Measurements from ENCODE around the gene PCGF2. TPM values are rescaled to one million over a fixed set of nuclear protein-coding genes. Genes with fewer than 3 reads are reported as not detected.
A peak's percentile ranks its signal among the peaks of the same experiment; 100 is the strongest.

PCGF2 gene
- polyA plus RNA-seq, 1 donor from 2014 or later: 11.7 TPM

DNA sequence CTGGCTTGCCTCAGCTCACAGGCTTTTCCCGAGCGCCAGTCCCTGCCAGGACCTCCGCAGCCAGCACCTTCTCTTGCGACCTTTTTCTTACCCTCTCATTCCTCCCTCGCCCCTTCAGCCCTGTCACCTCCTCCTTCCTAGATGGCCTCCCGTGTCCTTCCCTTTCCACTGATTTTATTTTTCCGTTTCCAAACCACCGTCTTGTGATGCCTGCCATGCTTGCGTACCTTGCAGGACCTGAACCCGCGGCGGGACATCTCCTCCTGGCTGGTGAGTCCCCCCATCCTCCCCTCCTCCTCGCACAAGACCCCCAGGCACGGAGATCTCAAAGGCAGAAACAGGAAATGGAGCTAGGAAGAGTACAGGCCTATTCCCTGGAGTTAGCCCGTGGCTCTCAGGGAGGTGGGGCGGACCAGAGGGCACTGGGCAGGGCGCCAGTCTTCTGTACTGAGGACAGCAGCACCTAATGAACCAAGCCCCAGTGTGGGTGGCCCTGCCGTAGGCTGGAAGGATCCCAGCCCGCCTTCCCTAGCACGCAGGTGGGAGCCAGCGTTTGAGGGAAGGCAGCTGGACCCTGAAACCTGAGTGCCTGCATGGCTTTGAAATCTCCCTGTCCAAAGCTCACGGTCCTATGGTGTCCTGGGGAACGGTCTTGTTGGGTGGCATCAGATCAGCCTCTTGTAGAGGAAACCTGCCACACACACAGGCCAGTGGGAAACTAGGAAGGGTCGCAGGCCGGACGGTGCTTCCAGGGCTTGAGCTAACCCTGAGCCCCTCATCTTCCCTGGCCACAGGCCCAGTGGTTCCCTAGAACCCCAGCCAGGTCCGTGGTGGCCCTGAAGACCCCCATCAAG lies 17.4 kb downstream of the PCGF2 start:
- no peaks in the 10 kb centered on the region for H3K9me2 ChIP-seq (ENCODE audit: insufficient read depth, low read length)
- no peaks in the 10 kb centered on the region for H4K20me1 ChIP-seq (ENCODE audit: insufficient read depth)
- no peak overlapping the region for H3K27ac ChIP-seq (ENCODE audit: low read length)
- H3F3A ChIP-seq (ENCODE audit: insufficient read depth, low read length, poor library complexity, severe bottlenecking): no peaks in the 10 kb centered on the region
- peak overlapping the region; percentile 61 for H3K4me3 ChIP-seq (ENCODE audit: low read length)
- H3K79me2 ChIP-seq (replicated peaks; ENCODE audit: insufficient read depth, low read length): no peaks in the 10 kb centered on the region
- H3K36me3 ChIP-seq (ENCODE audit: insufficient read depth, low read length): no peaks in the 10 kb centered on the region
- no peak for TF ChIP-seq TAF1 (IDR thresholded peaks at IDR 0.05; ENCODE audit: low read depth)
- TF ChIP-seq POLR2AphosphoS5 (IDR thresholded peaks at IDR 0.05): peak; percentile 19
- no peak for TF ChIP-seq EZH2 (IDR thresholded peaks at IDR 0.05; ENCODE audit: borderline replicate concordance, insufficient read depth, low read length, poor library complexity, severe bottlenecking)
- H3K9me3 ChIP-seq (ENCODE audit: low read length): no peaks in the 10 kb centered on the region
- H3K4me2 ChIP-seq (ENCODE audit: low read length): peak overlapping the region; percentile 51
- peak overlapping the region; percentile 53 for H3K9ac ChIP-seq (ENCODE audit: low read length)
- no peaks in the 10 kb centered on the region for H3K27me3 ChIP-seq (ENCODE audit: insufficient read depth, low read depth, low read length)
- no peak overlapping the region for H2AFZ ChIP-seq (ENCODE audit: low read depth, low read length)

DNA sequence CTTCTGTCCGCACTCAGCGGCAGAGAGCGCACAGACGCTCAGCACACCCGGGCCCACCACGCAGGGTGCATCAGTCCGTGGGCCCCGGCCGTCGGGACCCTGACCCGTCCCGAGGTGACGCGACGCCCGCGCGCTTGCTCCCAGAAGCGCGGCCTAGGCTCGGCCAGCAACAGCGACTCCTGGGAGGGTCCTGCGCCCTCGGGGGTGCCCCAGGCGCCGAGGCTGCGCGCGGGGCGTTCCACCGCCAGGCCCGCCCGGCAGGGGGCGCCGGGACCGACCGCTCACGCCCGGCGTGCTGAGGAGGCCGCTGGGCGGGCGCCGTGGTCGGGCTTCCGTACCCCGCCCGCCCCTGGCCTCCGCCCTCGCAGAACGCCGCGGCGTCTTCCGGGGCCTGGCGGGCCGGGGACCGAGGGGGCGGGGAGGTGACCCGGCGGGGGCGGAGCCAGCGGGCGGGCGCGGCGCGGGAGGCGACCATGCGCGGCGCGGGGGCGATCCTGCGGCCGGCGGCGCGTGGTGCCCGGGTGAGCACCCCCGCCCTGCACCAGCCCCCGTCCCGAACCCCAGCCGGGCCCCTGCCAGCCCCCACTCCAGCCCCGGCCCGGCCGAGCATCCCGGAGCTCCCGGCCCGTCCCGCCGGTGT lies 18.1 kb downstream of the PCGF2 start, which contains the start of gene CISD3:
CISD3 (plus strand) TSS at position 456 of the 640 bp plus-strand sequence; CDS start at position 474, 18 bp downstream.
- Histone ChIP-seq H3K4me3 (ENCODE audit: low read length) (peak within 1 kb of the TSS; percentile 63), H3K36me3 (ENCODE audit: insufficient read depth, low read length) (no peaks in the 10 kb centered on the region), H2AFZ (ENCODE audit: low read depth, low read length) (no peak within 1 kb of the TSS), H4K20me1 (ENCODE audit: insufficient read depth) (no peaks in the 10 kb centered on the region), H3K9me3 (ENCODE audit: low read length) (no peaks in the 10 kb centered on the region), H3F3A (ENCODE audit: insufficient read depth, low read length, poor library complexity, severe bottlenecking) (no peaks in the 10 kb centered on the region), H3K9me2 (ENCODE audit: insufficient read depth, low read length) (no peaks in the 10 kb centered on the region), H3K79me2 (replicated peaks; ENCODE audit: insufficient read depth, low read length) (no peaks in the 10 kb centered on the region), H3K27me3 (ENCODE audit: insufficient read depth, low read depth, low read length) (no peaks in the 10 kb centered on the region), H3K9ac (ENCODE audit: low read length) (peak within 1 kb of the TSS; percentile 53), H3K4me2 (ENCODE audit: low read length) (peak within 1 kb of the TSS; percentile 51), H3K27ac (ENCODE audit: low read length) (no peak within 1 kb of the TSS)
- peak; percentile 59 for TF ChIP-seq RAD21 (conservative IDR thresholded peaks at IDR 0.05)
- TF ChIP-seq MXI1 (conservative IDR thresholded peaks at IDR 0.05; ENCODE audit: poor library complexity, severe bottlenecking): no peak
- TF ChIP-seq POLR2AphosphoS5 (IDR thresholded peaks at IDR 0.05): no peak
- no peak for TF ChIP-seq TAF1 (IDR thresholded peaks at IDR 0.05; ENCODE audit: low read depth)
- peak; percentile 67 for TF ChIP-seq SMC3 (conservative IDR thresholded peaks at IDR 0.05; ENCODE audit: poor library complexity)
- TF ChIP-seq, protein P1, sequence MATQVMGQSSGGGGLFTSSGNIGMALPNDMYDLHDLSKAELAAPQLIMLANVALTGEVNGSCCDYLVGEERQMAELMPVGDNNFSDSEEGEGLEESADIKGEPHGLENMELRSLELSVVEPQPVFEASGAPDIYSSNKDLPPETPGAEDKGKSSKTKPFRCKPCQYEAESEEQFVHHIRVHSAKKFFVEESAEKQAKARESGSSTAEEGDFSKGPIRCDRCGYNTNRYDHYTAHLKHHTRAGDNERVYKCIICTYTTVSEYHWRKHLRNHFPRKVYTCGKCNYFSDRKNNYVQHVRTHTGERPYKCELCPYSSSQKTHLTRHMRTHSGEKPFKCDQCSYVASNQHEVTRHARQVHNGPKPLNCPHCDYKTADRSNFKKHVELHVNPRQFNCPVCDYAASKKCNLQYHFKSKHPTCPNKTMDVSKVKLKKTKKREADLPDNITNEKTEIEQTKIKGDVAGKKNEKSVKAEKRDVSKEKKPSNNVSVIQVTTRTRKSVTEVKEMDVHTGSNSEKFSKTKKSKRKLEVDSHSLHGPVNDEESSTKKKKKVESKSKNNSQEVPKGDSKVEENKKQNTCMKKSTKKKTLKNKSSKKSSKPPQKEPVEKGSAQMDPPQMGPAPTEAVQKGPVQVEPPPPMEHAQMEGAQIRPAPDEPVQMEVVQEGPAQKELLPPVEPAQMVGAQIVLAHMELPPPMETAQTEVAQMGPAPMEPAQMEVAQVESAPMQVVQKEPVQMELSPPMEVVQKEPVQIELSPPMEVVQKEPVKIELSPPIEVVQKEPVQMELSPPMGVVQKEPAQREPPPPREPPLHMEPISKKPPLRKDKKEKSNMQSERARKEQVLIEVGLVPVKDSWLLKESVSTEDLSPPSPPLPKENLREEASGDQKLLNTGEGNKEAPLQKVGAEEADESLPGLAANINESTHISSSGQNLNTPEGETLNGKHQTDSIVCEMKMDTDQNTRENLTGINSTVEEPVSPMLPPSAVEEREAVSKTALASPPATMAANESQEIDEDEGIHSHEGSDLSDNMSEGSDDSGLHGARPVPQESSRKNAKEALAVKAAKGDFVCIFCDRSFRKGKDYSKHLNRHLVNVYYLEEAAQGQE (IDR thresholded peaks at IDR 0.05; ENCODE audit: borderline replicate concordance): no peak
- no peak for TF ChIP-seq EZH2 (IDR thresholded peaks at IDR 0.05; ENCODE audit: borderline replicate concordance, insufficient read depth, low read length, poor library complexity, severe bottlenecking)
- TF ChIP-seq, protein P2, sequence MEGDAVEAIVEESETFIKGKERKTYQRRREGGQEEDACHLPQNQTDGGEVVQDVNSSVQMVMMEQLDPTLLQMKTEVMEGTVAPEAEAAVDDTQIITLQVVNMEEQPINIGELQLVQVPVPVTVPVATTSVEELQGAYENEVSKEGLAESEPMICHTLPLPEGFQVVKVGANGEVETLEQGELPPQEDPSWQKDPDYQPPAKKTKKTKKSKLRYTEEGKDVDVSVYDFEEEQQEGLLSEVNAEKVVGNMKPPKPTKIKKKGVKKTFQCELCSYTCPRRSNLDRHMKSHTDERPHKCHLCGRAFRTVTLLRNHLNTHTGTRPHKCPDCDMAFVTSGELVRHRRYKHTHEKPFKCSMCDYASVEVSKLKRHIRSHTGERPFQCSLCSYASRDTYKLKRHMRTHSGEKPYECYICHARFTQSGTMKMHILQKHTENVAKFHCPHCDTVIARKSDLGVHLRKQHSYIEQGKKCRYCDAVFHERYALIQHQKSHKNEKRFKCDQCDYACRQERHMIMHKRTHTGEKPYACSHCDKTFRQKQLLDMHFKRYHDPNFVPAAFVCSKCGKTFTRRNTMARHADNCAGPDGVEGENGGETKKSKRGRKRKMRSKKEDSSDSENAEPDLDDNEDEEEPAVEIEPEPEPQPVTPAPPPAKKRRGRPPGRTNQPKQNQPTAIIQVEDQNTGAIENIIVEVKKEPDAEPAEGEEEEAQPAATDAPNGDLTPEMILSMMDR (IDR thresholded peaks at IDR 0.05; ENCODE audit: poor library complexity, severe bottlenecking): peak; percentile 83
- no peak for TF ChIP-seq EP300 (conservative IDR thresholded peaks at IDR 0.05; ENCODE audit: poor library complexity, severe bottlenecking)

All from neural cell (in vitro differentiated cells).